Muscle layer of colon (tissue), 2 donors: ENCODE results near the gene GSTM5.
"Not testable (repeated sequence)": the region's sequence is repeated elsewhere in the genome, so short reads cannot be mapped to it uniquely, and the experiment has no call there.

Source experiments
- H3K27ac ChIP-seq: one replicate; pipeline ENCODE4 v1.7.0; 2013; ENCODE audit warnings: low read depth, mild to moderate bottlenecking, low read length, moderate library complexity
- H3K27me3 ChIP-seq, 2 donors: one replicate each; pipeline ENCODE4 v1.7.0; 2013; ENCODE audit warnings: low read length in 2 of 2, mild to moderate bottlenecking in 2 of 2; ENCODE audit not compliant: insufficient read depth in 2 of 2, control insufficient read depth in 1 of 2
- H3K36me3 ChIP-seq: one replicate; pipeline ENCODE4 v1.7.0; 2013; ENCODE audit warnings: mild to moderate bottlenecking, low read length; ENCODE audit not compliant: insufficient read depth
- H3K4me1 ChIP-seq: one replicate; pipeline ENCODE4 v1.7.0; 2013; ENCODE audit warnings: mild to moderate bottlenecking, low read length; ENCODE audit not compliant: insufficient read depth
- H3K4me3 ChIP-seq, 2 donors: one replicate each; pipeline ENCODE4 v1.7.0; 2013; ENCODE audit warnings: low read length in 2 of 2, low read depth in 1 of 2, mild to moderate bottlenecking in 1 of 2, moderate library complexity in 1 of 2
- H3K9ac ChIP-seq: one replicate; pipeline ENCODE4 v1.7.0; 2013; ENCODE audit warnings: low read length
- H3K9me3 ChIP-seq: one replicate; pipeline ENCODE4 v1.7.0; 2013; ENCODE audit warnings: mild to moderate bottlenecking, low read length
- donor health status: abdominal sarcoma.
- donor health status: Adenocarcinoma of cecum.

The GSTM5 gene

DNA sequence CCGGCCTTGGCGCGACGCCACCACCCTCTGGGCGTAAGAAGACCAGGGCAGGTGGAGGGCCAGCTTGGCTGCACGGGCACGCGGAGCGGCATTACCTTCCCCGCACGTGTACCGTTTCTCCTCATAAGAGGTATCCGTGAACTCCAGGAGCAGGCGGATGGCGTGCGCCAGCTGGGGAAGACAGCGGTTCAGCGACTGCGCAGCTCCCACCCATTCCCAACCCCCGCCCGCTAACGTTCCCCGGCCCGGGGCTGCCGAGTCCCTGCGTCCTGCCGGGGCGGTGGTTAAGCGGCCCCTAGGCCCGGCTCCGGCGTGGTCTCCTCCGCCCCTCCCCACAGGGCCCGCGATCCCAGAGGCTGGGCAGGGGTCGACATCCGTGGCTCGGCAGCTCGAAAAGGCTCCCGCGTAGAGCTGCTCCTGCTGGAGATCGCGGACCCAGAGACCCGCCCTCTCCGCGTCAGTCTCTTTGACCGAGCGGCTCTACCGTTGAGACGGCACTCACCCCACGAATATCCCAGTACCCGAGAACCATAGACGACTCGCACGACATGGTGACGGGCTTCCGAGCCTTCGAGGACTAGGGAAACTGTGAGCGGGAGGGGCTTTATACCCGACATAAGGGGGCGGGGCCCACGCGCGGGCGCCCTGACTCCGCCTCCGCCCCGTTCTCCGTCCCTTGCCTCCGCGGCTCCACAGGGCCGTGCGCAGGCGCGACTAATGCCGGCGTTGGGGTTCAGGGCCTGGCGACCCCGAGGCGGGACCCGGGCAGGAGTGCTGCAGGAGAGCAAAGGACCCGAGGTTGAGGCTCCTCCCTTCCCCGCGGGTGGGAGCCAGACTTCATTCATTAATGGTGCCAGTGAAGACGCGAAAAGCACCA lies 27.9 kb downstream of the GSTM5 start:
- Histone ChIP-seq H3K27me3 (no peaks in the 10 kb centered on the region), H3K9me3 (no peaks in the 10 kb centered on the region), H3K27ac (peak overlapping the region; percentile 78), H3K36me3 (peaks cover 10% of the 10 kb centered on the region), H3K4me3 (peak overlapping the region; percentile 80 to 96), H3K4me1 (no peaks in the 10 kb centered on the region), H3K9ac (peak overlapping the region; percentile 42)

GRCh38 chr1:109740615-109741373 lies 28.7 kb downstream of the GSTM5 start, which contains the start of gene GSTM3:
Gene GSTM3 (minus strand): TSS chr1:109741038. CDS start chr1:109740287, 751 bp downstream.
- Histone ChIP-seq H3K27me3 (no peaks in the 10 kb centered on the region), H3K9me3 (no peaks in the 10 kb centered on the region), H3K4me3 (peak within 1 kb of the TSS; percentile 80 to 96), H3K36me3 (peaks cover 10% of the 10 kb centered on the region), H3K4me1 (no peaks in the 10 kb centered on the region), H3K27ac (peak within 1 kb of the TSS; percentile 78), H3K9ac (peak within 1 kb of the TSS; percentile 42)

DNA sequence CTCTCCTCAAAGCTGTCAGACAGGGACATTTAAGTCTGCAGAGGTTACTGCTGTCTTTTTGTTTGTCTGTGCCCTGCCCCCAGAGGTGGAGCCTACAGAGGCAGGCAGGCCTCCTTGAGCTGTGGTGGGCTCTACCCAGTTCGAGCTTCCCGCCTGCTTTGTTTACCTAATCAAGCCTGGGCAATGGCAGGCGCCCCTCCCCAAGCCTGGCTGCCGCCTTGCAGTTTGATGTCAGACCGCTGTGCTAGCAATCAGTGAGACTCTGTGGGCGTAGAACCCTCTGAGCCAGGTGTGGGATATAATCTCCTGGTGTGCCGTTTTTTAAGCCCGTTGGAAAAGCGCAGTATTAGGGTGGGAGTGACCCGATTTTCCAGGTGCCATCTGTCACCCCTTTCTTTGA lies 36.3 kb downstream of the GSTM5 start:
- not testable (repeated sequence) for H3K36me3 ChIP-seq, H3K4me1 ChIP-seq, H3K27ac ChIP-seq, H3K9ac ChIP-seq, H3K27me3 ChIP-seq, H3K4me3 ChIP-seq, H3K9me3 ChIP-seq

GRCh38 chr1:109749221-109749620 lies 37.2 kb downstream of the GSTM5 start:
- no peaks in the 10 kb centered on the region for H3K4me1 ChIP-seq
- H3K27me3 ChIP-seq, result no peaks in the 10 kb centered on the region
- no peak overlapping the region for H3K4me3 ChIP-seq
- H3K9me3 ChIP-seq, result no peaks in the 10 kb centered on the region
- no peaks in the 10 kb centered on the region for H3K36me3 ChIP-seq
- no peak overlapping the region for H3K9ac ChIP-seq
- H3K27ac ChIP-seq, result no peak overlapping the region

GRCh38 chr1:109750241-109750882 lies 38.3 kb downstream of the GSTM5 start:
- no peak overlapping the region for H3K27ac ChIP-seq
- H3K36me3 ChIP-seq, result no peaks in the 10 kb centered on the region
- H3K4me1 ChIP-seq, result no peaks in the 10 kb centered on the region
- H3K4me3 ChIP-seq, result no peak overlapping the region
- no peaks in the 10 kb centered on the region for H3K9me3 ChIP-seq
- no peaks in the 10 kb centered on the region for H3K27me3 ChIP-seq
- no peak overlapping the region for H3K9ac ChIP-seq

GRCh38 chr1:109750920-109751319 lies 38.9 kb downstream of the GSTM5 start:
- no peaks in the 10 kb centered on the region for H3K36me3 ChIP-seq
- H3K27ac ChIP-seq, result no peak overlapping the region
- H3K9ac ChIP-seq, result no peak overlapping the region
- H3K27me3 ChIP-seq, result no peaks in the 10 kb centered on the region
- H3K4me3 ChIP-seq, result no peak overlapping the region
- H3K4me1 ChIP-seq, result no peaks in the 10 kb centered on the region
- H3K9me3 ChIP-seq, result no peaks in the 10 kb centered on the region

DNA sequence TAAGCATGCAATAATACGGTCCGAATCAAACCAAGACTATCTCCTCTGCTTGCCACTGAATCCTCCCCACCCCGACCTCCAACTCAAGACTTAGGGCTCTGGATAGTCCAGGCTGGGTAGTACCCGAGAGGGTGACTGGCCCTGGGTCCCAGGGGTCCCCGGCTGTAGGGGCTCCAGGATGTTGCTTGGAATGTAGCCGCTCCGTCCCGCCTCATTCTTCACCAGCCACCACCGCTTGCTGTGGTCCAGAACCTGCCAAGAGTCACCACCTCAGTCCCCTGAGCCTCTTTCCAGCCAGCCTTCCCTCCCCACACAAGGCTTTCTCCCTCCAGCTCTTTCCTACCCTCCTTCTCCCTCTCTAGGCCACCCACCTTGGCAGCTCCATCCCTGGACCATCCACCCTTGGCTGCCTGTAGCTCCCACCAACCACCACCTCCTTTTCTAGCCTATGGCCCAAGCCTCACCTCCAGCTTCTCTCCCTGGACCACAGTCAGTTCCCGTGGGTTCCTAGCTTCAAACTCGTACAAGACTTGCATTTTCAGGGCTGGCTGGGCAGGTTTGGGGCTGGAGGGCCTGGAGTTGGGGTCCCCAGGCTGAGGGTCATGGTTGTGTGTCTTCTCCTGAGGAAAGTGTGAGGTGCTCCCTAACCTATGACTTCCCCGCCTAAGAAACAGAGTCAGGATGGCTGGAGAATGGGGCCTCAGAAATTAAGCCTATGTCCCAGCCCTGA lies 39.6 kb downstream of the GSTM5 start:
- Histone ChIP-seq H3K9me3 (no peaks in the 10 kb centered on the region), H3K4me3 (no peak overlapping the region), H3K9ac (no peak overlapping the region), H3K27ac (no peak overlapping the region), H3K27me3 (no peaks in the 10 kb centered on the region), H3K4me1 (no peaks in the 10 kb centered on the region), H3K36me3 (no peaks in the 10 kb centered on the region)

DNA sequence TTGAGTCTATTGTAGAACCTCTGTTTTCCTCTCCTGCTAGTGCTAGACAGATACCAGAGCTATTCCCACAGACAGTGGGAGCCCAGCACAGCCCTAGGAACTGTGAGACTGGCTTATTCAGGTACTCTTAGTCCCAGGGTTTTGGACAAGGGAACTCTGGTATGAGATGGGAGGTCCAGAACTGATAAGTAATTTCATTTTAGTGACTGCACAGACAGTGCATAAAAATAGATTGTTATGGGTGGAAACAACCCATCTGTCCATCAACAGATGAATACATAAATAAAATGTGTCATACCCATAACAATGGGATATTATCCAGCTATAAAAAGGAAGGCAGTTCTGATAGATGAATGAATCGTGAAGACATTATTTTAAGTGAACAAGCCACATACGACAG lies 42.7 kb downstream of the GSTM5 start:
- Histone ChIP-seq H3K27me3 (no peaks in the 10 kb centered on the region), H3K4me3 (no peak overlapping the region), H3K36me3 (no peaks in the 10 kb centered on the region), H3K4me1 (no peaks in the 10 kb centered on the region), H3K9ac (no peak overlapping the region), H3K27ac (no peak overlapping the region), H3K9me3 (no peaks in the 10 kb centered on the region)

DNA sequence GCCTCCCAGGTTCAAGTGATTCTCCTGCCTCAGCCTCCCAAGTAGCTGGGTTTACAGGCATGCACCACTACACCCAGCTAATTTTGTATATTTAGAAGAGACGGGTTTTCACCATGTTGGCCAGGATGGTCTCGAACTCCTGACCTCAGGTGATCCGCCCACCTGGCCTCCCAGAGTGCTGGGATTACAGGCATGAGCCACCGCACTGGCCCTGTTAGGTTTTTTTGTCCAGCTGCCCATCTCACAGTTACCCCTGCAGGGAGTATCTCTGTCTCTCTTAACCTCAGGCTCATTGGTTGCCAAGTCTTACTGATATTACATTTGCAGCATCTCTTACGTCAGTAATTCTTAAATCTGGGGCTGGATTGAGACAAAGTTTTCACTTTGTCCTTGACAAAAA lies 44.3 kb downstream of the GSTM5 start:
- not testable (repeated sequence) for H3K4me1 ChIP-seq, H3K9me3 ChIP-seq, H3K27me3 ChIP-seq, H3K36me3 ChIP-seq, H3K4me3 ChIP-seq, H3K9ac ChIP-seq, H3K27ac ChIP-seq

DNA sequence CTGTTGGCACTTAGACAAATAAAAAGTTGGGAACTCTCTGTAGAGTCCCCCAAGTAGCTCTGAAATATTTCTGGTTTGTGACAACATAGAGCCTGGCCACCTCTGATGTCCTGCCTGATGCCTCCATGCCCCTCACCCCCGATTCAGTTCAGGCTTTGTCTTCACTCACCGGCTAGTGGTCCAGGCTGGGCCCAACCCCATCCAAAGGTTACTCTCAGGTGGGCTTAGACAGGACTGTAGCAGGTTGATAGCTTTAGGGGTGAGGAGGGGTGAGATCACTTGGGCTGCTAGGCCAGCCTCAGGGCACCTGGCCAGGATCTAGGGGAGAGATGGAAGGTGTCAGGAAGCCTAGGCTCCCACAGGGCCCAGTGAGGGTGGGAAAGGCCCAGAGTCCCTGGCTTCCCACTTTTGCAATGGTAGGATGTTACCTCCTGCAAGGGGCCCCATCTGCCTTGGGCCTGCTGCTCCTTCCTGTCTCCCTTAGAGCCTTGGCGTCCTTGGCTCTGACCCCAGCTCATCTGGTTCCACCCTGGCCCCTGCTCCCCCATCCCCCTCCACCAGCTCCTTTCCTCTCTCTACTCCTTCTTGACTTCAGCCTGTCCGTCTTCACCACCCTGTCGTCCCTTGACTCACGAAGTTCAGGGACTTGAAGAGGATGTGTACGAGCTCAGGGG lies 44.9 kb downstream of the GSTM5 start:
- Histone ChIP-seq H3K4me3 (no peak overlapping the region), H3K27ac (no peak overlapping the region), H3K36me3 (no peaks in the 10 kb centered on the region), H3K4me1 (no peaks in the 10 kb centered on the region), H3K9me3 (no peaks in the 10 kb centered on the region), H3K27me3 (no peaks in the 10 kb centered on the region), H3K9ac (no peak overlapping the region)
